Stimulated activated CD4-positive, alpha-beta T cell treated with anti-CD3 and anti-CD28 coated beads, Interleukin-2, amount 100 ng/mL, for 24 hours (primary cell): ENCODE measurements around the gene CCDC187.
"Not testable (repeated sequence)": the region's sequence is repeated elsewhere in the genome, so short reads cannot be mapped to it uniquely, and the experiment has no call there.

Experiments used
- DNase-seq, 2 donors: peaks; one replicate each; pipeline ENCODE4 v3.0.0-alpha.2; 2020

Gene CCDC187

DNA sequence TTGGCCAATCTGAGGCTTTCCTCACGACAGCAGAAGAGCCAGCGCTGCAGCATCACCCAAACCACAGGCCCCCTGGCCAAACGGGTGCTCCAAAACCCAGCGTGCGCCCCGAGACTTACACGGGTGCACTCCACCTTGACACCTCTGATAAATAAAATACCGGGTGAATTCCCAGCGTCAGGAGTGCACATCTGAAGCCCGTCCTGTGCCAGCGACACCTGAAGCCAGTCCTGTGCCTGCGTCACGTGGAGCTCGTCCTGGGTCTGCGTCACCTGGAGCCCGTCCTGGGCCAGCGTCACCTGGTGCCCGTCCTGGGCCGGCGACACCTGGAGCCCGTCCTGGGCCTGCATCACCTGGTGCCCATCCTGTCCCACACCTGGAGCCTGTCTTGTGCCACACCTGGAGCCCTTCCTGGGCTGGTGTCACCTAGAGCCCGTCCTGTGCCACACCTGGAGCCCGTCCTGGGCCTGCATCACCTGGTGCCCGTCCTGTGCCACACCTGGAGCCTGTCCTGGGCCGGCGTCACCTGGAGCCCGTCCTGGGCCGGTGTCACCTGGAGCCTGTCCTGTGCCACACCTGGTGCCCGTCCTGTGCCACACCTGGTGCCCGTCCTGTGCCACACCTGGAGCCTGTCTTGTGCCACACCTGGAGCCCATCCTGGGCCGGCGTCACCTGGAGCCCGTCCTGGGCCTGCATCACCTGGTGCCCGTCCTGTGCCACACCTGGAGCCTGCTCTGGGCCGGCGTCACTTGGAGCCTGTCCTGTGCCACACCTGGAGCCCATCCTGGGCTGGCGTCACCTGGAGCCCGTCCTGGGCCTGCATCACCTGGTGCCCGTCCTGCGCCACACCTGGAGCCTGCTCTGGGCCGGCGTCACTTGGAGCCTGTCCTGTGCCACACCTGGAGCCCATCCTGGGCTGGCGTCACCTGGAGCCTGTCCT lies 67.2 kb downstream of the CCDC187 start:
- DNase-seq, result not testable (repeated sequence)

DNA sequence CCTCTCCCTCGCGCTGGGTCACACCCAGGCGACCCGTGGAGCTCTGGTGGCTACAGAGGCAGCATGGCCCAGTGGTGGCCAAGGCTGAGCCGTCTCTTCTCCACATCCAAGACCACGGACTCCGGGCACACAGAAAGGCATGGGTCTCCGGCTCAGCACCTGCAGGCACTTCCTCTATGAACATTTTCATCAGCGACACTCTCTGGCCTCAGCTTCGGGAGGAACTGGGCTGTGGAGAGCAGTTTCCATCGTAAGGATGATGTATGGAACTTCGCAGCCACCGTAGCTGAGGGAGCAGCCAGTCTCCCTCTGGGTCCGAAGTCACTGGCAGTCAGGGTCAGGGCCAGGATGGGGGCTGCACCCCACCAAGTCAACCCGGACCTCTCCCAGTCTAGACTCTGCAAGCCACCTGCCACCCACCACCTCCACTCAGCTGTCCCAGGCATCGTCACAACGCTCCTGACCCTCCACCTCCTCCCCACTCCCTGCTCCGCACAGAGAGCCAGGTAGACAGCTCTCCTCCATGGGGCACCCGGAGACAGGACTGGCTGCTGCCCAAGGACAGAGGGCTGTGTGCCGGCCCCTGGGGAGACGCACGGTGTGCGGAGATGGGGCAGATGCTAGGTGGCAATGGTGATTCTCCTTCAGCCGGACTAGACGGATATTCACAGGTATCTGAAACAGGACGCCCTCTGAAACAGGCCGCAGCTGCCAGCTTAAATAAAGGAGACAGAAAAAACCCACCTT lies 68.0 kb downstream of the CCDC187 start:
- DNase-seq, result no peak

DNA sequence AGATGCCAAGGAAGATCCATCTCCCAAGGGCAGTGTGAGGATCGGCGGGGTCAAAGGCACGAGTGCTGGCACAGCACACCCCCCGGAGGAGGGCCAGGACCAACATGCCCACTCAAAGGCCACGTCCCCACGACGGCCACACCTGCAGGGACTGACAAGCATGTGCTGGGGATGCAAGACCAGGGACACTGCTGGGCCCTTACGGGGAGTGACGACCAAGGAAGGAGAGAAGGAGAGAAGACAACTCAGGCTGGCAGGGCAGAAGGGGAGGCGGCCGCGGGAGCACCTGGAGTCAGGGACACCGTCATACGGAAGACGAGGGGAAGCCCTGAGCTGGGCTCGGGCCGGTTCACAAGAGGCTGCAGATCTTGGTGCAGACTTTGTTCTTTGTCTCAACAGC lies 68.7 kb downstream of the CCDC187 start:
- no peak for DNase-seq

DNA sequence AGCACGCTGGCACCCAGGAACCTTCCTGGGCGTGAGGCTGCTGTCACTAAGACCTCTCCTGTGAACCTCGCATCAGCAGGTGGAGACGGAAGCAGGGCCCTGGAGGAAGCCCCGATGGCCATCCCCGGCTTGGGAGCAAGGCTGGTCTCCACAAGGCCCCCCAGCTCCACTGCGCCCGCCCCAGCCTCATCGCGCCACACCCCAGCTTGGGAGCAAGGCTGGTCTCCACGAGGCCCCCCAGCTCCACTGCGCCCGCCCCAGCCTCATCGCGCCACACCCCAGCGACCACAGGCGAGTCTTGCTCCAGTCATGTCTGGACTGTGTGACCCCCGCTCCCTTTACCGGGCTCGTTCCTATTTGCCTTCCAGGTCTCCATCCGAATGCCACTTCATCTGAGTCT lies 69.3 kb downstream of the CCDC187 start:
- DNase-seq, result no peak

DNA sequence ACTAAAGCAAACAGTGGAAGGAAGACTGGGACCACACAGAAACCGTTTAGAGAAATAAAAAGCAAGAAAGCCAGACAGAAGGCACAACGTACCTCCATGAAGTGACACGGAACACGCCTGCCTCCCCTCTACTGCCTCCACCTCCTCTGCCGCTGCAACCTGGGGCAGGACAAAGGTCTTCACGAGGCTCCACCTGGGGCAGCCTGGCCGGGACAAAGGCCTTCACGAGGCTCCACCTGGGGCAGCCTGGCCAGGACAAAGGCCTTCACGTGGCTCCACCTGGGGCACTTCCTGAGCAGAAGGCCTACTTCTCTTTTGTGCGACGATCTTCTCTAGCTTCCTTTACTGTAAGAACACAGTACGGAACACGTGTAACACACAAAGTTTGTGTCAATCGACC lies 70.0 kb downstream of the CCDC187 start:
- no peak for DNase-seq

DNA sequence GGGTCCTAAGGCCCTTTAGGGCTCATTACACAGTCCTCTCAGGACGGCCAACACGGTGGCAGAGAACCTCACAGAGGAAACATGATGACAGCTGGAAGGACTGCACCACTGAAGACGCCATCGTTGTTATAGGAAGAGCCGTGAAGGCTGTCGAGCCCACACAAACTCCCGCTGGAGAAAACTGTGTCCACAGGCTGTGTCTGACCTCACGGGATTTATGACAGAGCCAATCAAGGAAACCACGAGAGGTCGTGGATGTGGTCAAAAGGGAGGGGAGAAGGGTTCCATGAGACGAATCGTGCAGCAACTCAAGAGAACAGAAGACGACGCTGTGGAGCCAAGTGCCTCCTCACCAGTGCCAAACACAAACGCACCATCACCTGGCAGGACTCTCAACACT lies 70.5 kb downstream of the CCDC187 start:
- DNase-seq, result no peak

DNA sequence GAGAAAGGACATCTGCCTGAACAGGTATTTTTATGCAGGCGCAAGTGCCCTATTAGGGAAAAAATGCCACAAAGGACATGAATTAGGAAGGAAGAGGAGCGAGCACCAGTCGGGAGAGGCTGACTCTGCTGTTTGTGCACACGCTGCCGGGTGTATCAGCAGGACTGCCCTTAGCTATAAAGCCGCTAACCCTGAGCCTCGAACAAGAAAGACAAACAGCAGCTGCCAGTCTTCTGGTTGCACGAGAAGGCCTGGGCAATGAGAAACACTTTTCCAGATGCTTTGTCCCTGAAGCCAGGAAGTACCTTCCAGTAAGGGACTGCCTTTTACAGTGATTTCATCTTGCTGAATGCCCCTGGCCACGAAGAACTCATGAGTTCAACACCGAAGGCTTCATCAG lies 70.9 kb downstream of the CCDC187 start:
- no peak for DNase-seq

DNA sequence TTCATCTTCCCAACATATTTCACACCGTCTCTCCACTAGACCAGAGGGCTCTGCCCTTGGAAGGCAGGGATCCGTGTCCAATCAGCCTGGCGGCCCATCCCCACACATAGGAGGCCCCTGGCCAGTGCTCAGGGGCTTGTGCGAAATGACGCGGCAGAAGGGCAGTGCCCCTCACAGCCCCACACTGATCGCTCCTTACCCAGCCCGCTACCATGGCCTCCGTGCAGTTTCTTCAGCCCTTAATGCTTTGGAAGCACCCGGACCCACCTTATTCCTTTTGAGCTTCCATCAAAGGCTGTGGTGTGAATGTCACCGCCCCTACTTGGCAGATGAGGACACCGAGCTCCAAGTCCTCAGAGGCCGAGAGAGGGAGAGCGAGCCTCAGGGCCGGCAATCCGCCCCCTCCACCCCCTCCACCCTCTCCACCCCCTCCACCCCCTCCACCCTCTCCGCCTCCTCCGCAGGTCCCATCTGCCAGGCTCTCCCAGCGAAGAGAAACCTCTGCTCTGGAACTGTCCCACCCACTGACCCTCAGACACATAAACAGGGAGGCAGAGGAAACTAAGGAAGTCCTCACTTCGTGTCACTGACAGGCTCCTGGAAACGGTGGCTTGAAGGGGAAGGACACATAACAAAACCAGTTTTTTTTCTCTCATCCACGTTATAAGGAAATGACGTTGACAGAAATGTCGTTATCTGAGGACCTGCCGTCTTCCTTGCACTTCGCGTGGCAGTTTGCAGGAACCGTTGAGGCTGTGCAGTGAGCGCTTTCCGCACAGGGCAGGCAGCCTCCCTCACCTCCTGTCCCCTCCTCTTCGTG lies 72.2 kb downstream of the CCDC187 start:
- DNase-seq, result no peak

DNA sequence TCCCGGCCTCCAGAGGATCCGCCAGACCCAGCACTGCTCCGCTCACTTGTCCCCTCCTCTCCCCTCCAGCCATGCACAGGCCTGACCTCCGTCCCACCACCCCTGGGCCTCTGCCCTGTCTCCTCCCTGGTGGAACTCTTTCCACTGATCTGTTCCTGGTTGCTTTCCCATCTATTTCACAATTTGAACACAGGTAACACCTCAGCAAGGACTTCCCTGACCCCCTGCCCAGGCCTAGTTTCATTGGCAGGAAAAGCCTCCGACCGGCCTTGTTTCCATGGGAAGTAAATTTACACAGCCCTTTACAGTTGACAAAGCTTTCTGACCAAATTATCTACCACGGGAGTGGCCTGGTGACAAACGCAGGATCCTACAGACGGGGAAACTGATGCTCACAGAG lies 73.1 kb downstream of the CCDC187 start:
- DNase-seq, result no peak

DNA sequence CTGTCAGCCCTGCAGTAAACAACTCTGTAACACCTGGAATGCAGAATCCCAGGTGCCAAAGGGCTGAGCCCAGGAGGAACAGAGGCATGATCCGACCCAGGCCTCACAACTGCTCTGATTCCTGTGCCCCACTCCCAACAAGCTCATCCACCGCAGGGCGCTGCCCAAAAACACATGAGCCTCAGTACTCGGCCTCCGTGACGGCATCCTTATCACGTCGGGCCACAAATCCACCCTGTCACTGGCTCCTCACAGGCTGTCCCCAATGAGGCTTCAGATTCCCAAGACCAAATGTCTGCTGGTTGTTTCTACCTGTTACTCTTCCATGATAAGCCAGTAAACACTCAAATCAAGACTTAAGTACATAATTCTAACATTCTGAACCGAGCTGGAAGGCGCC lies 73.5 kb downstream of the CCDC187 start:
- no peak for DNase-seq

DNA sequence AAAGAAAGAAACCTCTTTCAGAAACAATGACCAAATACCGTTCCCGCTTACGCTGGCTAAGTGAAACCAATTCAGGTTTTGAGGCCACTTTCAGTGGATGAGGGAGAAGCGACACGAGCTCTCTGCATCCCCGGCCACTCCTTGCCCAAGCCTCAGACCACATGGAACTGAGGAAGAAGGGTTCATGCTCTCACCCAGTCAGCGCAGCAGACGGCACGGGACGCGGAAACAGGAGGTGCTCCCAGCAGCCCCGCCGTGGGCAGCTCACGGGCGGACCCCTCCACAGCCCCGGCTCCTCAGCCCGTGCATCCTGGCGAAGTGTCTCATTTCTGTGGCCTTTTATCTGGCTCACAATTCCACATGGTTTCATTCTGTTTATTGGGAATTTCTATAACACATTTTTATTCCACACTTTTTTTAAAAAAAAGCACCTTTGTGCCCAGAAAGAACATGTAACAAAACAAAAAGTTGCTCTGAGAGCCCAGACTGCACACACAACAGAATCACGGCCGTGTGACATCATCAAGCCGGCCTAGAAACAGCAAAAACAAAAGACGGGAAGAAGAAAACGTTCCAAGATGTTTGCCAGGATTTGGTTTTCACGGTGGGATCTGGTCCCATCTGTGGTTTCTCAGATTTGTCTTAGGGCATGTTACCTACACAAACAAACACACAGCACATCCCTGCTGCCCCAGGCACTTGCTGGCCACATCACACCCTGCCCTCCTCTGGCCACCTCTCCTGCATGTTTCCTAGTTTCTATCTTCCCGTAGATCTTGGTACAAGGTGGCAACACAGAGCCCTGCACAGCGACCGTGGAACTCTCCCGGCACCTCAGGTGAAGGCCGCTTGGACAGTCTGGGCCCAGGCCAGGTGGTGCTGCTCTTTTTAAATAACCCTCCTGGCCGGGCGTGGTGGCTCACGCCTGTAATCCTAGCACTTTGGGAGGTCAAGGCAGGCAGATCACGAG lies 74.5 kb downstream of the CCDC187 start:
- no peak for DNase-seq

DNA sequence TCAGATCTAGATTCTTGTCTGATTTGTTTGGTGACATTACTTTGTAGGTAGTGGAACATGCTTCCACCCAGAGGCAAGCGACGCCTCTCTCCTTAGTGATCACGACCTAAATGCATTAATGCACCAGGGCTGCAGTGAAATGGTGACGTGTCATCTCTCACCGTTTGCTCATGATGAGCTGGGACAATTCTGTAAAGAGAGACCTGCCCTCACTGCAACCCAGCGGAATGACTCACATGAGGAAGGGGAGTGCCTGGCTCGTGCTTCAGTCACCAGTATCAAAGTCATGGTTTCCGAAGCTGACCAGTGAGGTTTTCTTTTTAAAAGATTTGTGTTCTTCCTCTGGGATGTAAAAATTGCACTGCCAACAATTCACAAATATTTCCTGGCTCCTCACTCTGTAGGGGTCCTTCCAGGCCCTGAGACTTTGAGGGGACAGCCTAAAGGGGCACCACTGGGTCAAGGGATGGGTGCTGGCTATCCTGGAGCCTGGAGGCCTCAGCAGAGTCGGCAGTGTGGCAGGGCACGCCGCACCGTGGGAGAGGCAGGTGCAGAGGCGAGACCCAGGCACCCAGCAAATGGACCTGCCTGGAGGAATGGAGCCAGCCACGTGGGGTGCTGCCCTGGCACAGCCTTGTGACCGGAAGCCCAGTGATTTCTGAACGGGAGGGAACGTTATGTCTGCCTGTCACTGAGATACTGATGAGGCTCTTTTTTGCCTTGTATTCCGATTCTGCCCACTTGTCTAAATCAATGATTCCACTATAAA lies 75.6 kb downstream of the CCDC187 start:
- no peak for DNase-seq

DNA sequence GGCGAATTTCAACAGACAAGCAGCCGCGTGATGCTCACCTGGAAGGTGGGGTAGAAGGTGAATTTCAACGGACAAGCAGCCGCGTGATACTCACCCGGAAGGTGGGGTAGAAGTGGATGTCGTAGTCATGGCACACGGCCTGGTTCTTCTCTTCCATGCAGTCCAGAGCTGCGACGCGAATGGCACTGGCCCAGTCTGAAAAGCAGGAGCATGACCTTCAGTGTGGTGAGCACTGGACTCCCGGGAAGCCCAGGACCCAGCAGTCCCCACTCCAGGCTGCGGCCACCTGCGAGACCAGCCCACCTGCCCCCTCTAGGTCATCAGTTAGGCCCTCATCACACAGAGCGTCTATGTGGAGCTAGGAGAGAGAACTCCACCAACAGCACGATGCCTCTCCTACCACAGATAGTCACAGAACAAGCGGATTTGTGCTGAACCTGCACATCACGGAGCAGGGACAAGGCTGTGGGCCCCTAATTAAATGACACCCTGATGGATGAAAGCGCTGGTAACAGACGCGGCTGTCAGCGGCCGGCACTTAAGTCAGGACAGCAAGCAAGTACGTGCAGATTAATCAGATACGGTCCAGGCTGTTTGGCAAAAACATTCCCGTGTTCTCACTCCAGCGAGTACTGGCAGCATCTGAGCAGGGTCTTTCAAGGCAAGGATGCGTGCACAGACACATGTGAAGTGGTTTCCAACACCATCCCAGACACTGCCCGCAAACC lies 77.0 kb downstream of the CCDC187 start:
- DNase-seq, result no peak

DNA sequence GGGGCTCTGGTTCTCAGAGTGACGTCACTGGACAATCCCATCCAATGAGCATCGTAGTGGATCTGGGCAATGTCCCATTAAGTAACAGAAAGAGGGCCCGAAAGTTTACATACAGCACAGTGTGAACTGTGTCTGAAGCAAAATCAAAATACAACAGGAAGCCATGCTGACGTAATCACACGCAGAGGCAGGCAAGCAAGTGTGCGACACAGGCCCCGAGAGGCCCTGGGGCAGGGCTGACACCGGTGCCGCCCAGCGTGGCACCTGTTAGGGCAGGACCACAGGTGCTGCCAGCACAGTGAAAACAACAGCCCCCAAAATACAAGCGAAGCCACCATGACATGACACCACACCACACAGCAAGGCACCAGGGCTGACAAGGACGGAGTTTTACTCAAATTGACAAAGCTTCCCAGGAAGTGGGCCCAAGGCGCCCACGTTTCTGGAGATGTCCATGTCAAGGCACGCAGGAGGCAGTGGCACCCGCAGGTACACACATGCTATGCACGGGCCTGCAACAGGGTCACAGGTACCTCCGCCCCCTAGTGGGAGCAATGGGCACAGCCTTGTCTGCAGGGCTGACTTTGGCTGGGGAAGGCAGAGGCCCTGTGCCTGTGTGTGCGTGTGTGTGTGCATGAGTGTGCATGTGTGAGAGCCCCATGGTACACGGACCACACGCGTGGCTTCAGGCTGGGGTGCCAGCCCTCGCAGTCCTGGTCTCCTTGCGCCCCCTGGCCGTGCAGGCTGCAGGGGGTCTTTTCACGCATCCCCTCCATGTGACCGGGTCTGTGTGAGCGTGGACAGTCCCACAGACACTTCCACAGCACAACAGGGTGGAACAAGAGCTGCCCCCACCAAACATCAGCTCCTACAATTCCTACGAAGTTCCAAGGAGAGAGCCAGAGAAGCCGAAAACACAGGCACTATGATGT lies 77.9 kb downstream of the CCDC187 start:
- DNase-seq, result peak; percentile 73 to 77

DNA sequence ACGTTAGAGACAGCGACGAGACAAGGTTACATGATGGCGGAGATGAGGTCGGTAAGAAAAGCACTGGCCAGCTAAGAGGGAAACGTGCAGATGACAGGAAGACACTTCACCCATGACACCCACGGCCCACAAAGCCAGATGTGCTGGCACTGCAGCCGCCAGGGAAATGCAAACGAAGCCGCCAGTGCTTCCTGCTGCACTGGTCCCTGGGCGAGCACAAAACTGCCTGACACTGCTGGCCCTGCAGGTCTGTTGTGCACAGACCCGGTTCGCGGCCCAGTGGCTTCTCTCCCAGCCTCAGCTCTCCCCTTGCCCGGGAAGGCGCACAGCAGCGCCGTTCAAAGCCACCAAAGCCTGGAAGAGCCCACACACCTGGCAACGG lies 78.5 kb downstream of the CCDC187 start:
- no peak for DNase-seq

DNA sequence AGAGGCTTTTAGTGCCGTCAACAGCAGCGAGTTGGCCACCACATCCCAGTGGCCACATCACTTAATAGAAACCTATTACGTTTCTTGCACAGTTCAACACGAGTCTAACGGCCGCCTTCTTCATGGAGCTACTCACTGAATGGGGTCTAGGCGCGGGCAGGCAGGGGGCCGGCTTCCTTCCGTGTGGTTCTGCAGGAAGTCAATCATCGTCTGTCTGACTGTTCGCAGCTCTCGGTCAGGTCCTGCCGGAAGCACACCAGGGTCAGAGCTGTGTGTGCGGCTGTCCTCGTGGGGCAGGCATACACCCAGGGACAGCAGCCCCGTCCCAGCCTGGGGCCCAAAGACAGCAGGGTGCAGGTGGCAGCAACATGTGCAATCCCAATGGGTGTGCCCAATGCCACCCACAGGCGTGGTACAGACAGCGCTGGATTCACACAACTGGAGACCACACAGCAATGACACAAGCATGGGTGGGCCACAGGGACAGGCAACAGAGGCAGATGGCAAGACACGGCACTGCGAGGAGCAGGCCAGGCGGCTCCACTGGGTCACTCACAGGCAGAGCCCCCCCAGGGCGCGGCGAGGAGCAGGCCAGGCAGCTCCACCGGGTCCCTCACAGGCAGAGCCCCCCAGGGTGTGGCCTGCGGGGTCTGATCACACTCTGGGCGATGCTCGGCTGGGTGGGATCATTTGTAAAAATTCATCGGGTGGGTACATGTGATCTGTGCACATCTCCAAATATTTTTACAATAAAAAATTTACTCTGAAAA lies 79.8 kb downstream of the CCDC187 start:
- DNase-seq, result no peak

DNA sequence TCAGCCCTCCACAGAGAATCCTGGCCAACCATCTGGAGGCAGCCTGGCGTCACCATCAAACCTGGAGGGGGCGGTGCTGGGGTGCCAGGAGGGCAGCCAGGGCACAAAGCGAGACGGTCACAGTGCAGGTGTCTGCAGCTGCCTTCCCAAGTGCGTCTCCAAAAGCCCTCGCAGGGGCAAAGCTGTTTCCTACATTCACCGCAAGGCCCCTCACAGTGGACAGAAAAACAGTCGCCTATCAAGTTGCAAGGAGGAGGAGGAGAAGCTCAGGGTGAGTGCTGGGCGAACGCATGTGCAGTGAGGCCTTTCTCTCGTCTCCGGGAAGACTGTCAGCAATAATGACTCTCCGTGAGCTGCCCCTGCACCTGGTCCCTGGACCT lies 81.0 kb downstream of the CCDC187 start:
- DNase-seq, result no peak

DNA sequence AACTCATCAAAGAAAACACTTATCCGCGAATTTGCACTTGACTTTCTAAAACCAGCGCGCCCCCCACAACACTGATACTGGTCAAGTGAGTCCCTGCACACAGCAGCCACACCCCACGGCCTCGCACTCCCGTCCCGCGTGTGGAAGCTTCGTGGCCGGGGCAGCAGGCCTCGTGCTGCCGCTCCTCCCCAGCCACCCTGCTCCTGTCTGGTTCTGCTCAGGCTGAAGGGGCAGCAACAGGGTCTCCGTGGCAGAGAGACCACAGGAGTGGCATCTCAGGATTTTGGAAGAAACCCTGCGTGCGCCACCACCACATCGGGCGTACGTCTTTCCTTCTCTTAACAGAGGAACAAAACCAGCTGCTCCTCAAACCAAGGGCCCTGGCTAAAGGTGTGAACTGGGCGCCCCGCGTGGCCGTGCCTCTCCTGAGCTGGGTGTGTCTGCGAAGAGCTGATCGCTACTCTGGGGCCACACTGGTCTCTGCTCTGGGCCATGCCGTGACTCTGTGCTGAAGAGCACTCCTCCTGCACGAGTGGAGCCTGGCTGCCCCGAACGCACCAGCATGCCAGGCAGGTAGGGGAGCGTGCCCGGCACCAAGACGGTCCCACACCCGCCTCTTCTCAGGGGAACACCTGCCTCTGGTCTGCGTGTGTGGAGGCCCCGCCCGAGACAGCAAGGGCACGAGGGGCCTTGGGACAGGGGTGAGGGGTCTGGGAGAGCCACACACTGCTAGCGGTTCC lies 81.6 kb downstream of the CCDC187 start:
- DNase-seq, result no peak
